Measurements from ENCODE around the gene TFDP2. TPM values are rescaled to one million over a fixed set of nuclear protein-coding genes. Genes with fewer than 3 reads are reported as not detected.
A peak's percentile ranks its signal among the peaks of the same experiment; 100 is the strongest.

The TFDP2 gene
- total RNA-seq, 1 donor: 93.7 TPM

GRCh38 chr3:142026333-142026732 lies 123.0 kb downstream of the TFDP2 start:
- H3K4me3 ChIP-seq (ENCODE audit: low read depth, low read length): no peak overlapping the region
- TF ChIP-seq CTCF (IDR thresholded peaks at IDR 0.05; ENCODE audit: insufficient read depth, low read depth, low read length): no peak
- DNase-seq (ENCODE audit: low read depth): no peak

- DNase-seq (ENCODE audit: low read depth): peak; percentile 60
- no peak overlapping the region for H3K4me3 ChIP-seq (ENCODE audit: low read depth, low read length)
- peak; percentile 39 for TF ChIP-seq CTCF (IDR thresholded peaks at IDR 0.05; ENCODE audit: insufficient read depth, low read depth, low read length)
Observed at GRCh38 chr3:142022381-142022780, 127.0 kb downstream of the TFDP2 start.

GRCh38 chr3:142021127-142021526 lies 128.2 kb downstream of the TFDP2 start:
- TF ChIP-seq CTCF (IDR thresholded peaks at IDR 0.05; ENCODE audit: insufficient read depth, low read depth, low read length): no peak
- DNase-seq (ENCODE audit: low read depth): no peak
- H3K4me3 ChIP-seq (ENCODE audit: low read depth, low read length): no peak overlapping the region

GRCh38 chr3:142019794-142020320 lies 129.5 kb downstream of the TFDP2 start:
- TF ChIP-seq CTCF (IDR thresholded peaks at IDR 0.05; ENCODE audit: insufficient read depth, low read depth, low read length): no peak
- H3K4me3 ChIP-seq (ENCODE audit: low read depth, low read length): no peak overlapping the region
- no peak for DNase-seq (ENCODE audit: low read depth)

GRCh38 chr3:142013993-142014392 lies 135.4 kb downstream of the TFDP2 start:
- H3K4me3 ChIP-seq (ENCODE audit: low read depth, low read length): no peak overlapping the region
- TF ChIP-seq CTCF (IDR thresholded peaks at IDR 0.05; ENCODE audit: insufficient read depth, low read depth, low read length): no peak
- no peak for DNase-seq (ENCODE audit: low read depth)

GRCh38 chr3:142013326-142013980 lies 135.9 kb downstream of the TFDP2 start:
- H3K4me3 ChIP-seq (ENCODE audit: low read depth, low read length): no peak overlapping the region
- DNase-seq (ENCODE audit: low read depth): no peak
- TF ChIP-seq CTCF (IDR thresholded peaks at IDR 0.05; ENCODE audit: insufficient read depth, low read depth, low read length): no peak

- no peak overlapping the region for H3K4me3 ChIP-seq (ENCODE audit: low read depth, low read length)
- TF ChIP-seq CTCF (IDR thresholded peaks at IDR 0.05; ENCODE audit: insufficient read depth, low read depth, low read length): no peak
- no peak for DNase-seq (ENCODE audit: low read depth)
Observed at GRCh38 chr3:142009029-142009428, 140.3 kb downstream of the TFDP2 start.

Data from fibroblast of villous mesenchyme (primary cell).